GM12878 (cell line): ENCODE results near the gene FRAS1.

Source experiments
- BHLHE40 ChIP-seq, 2 experiments: fragments of 450-650 bp in 1 of 2; IDR thresholded peaks; 2 replicates each; pipeline ENCODE4 v1.6.1; 2011 to 2017; ENCODE audit warnings: low read depth in 2 of 2, borderline replicate concordance in 1 of 2, improper control_type of control experiment in 1 of 2, low read length in 1 of 2, mild to moderate bottlenecking in 1 of 2
- CTCF ChIP-seq, 3 experiments: IDR thresholded peaks in 2 of 3; conservative IDR thresholded peaks in 1 of 3; 2 replicates each; pipeline ENCODE4 v1.5.1; 2011; ENCODE audit warnings: low read depth in 3 of 3, low read length in 3 of 3, mild to moderate bottlenecking in 3 of 3, control low read depth in 2 of 3, moderate library complexity in 2 of 3, inconsistent platforms in 1 of 3, mixed read lengths in 1 of 3; ENCODE audit not compliant: control insufficient read depth in 2 of 3, insufficient read depth in 1 of 3; ENCODE audit errors: extremely low read depth in 1 of 3
- POLR2A ChIP-seq: IDR thresholded peaks from 2 replicates; pipeline ENCODE4 v1.6.1; 2011; ENCODE audit warnings: low read depth, mild to moderate bottlenecking, low read length
- POLR2AphosphoS2 ChIP-seq: IDR thresholded peaks from 2 replicates; pipeline ENCODE4 v1.6.1; 2011; ENCODE audit warnings: low read depth, mild to moderate bottlenecking, low read length, improper control_type of control experiment, moderate library complexity
- SIN3A ChIP-seq: IDR thresholded peaks from 2 replicates; pipeline ENCODE4 v1.6.1; 2012; ENCODE audit warnings: low read depth, low read length, improper control_type of control experiment
- ZNF274 ChIP-seq: IDR thresholded peaks from one replicate; pipeline ENCODE4 v1.8.0; 2011; ENCODE audit not compliant: insufficient read length, insufficient read depth

DNA sequence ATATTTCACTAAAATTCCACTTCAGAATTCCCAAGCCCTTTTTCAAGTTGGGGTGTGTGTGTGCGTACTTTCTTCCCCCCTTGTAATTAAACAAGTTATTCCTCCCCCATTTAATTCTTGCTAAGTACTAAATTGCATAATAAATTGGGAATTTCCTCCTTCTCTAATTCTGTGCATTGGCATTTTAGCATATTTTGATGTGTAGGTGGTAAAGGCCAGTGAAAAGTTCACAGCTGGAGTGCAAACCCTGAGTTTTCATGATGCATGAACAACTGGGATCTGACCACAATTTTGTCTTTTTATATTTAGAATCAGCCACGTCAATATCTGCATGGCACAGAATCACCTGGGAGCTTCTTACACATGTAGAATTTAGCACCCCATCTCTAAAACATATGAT lies 513.0 kb downstream of the FRAS1 start:
- TF ChIP-seq POLR2AphosphoS2 (no peak), BHLHE40 (IDR thresholded peaks at IDR 0.05; ENCODE audit: borderline replicate concordance in 1 of 2, low read depth in 2 of 2, low read length in 1 of 2) (no peak), CTCF (IDR thresholded peaks at IDR 0.05 in 2 of 3, conservative IDR thresholded peaks at IDR 0.05 in 1 of 3; ENCODE audit: control insufficient read depth in 2 of 3, extremely low read depth in 1 of 3, insufficient read depth in 1 of 3, low read depth in 3 of 3, low read length in 3 of 3) (no peak), POLR2A (no peak), ZNF274 (no peak), SIN3A (no peak)
